Fibroblast of mammary gland (primary cell): Measurements from ENCODE around the gene PIMREG.

ENCODE experiments used
- DNase-seq: peaks from one replicate; pipeline ENCODE4 v3.0.0-alpha.2; 2010; ENCODE audit warnings: low read depth
- H3K4me3 ChIP-seq: 2 replicates; pipeline ENCODE4 v1.5.1; 2011; ENCODE audit warnings: low read depth, mild to moderate bottlenecking, low read length, moderate library complexity; ENCODE audit not compliant: control insufficient read depth
- CTCF ChIP-seq: conservative IDR thresholded peaks from 2 replicates; pipeline ENCODE4 v1.5.1; 2011; ENCODE audit warnings: low read depth, low read length, inconsistent platforms; ENCODE audit not compliant: control insufficient read depth, insufficient read depth

The PIMREG gene

GRCh38 chr17:6497496-6498221 lies 53.4 kb downstream of the PIMREG start:
- H3K4me3 ChIP-seq, result no peak overlapping the region
- DNase-seq, result no peak
- no peak for TF ChIP-seq CTCF

DNA sequence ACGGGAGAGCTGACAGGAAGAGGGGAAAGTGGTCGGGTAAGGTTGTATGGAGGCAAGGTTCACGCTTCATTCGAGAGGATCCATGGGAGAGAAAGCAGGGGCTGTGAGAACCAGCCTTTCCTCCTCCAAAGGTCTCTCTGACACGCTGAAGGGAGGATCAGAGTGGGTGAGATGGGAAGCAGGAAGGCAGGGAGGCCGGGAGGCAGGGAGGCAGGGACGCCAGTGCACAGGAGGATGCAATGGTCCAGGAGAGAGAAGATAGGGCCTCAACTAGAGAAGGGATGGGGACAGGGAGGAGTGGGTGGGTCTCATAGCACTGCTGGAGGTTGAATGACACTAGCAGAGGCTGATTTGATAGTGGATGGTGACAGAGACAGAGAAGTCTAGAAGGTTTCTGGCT lies 54.1 kb downstream of the PIMREG start:
- no peak for TF ChIP-seq CTCF
- no peak for DNase-seq
- no peak overlapping the region for H3K4me3 ChIP-seq

GRCh38 chr17:6498901-6499540 lies 54.8 kb downstream of the PIMREG start:
- no peak for TF ChIP-seq CTCF
- no peak overlapping the region for H3K4me3 ChIP-seq
- DNase-seq, result no peak
